Suprapubic skin (tissue), 4 donors: ENCODE measurements around the gene AGPAT4. TPM values are rescaled to one million over a fixed set of nuclear protein-coding genes. Genes with fewer than 3 reads are reported as not detected.

Experiments
- DNase-seq, 2 donors: peaks; one replicate each; pipeline ENCODE4 v3.0.0-alpha.2; 2019; ENCODE audit warnings: low spot score in 2 of 2
- H3K27ac ChIP-seq: fragments of 200-600 bp; sonication (generic); one replicate; pipeline ENCODE4 v1.5.1; 2019
- H3K27me3 ChIP-seq: fragments of 200-600 bp; sonication (generic); one replicate; pipeline ENCODE4 v1.5.1; 2019
- H3K36me3 ChIP-seq: fragments of 200-600 bp; sonication (generic); one replicate; pipeline ENCODE4 v1.5.1; 2019
- H3K4me1 ChIP-seq: fragments of 200-600 bp; sonication (generic); one replicate; pipeline ENCODE4 v1.5.1; 2019
- H3K4me3 ChIP-seq: fragments of 200-600 bp; sonication (generic); one replicate; pipeline ENCODE4 v1.5.1; 2019; ENCODE audit warnings: mild to moderate bottlenecking
- H3K9me3 ChIP-seq: fragments of 200-600 bp; sonication (generic); one replicate; pipeline ENCODE4 v1.5.1; 2019
- CTCF ChIP-seq, 2 donors: fragments of 200-600 bp in 1 of 2; fragments of 450-650 bp in 1 of 2; sonication (generic) in 1 of 2; IDR thresholded peaks; one replicate each; pipeline ENCODE4 v1.5.1; 2016 to 2019; ENCODE audit warnings: antibody characterized with exemption in 2 of 2, mild to moderate bottlenecking in 1 of 2, moderate library complexity in 1 of 2
- EP300 ChIP-seq: sonication (generic); formaldehyde crosslinking; IDR thresholded peaks from one replicate; pipeline ENCODE4 v1.6.1; 2017; ENCODE audit warnings: antibody characterized with exemption
- POLR2A ChIP-seq, 2 donors: fragments of 450-650 bp; IDR thresholded peaks; one replicate each; pipeline ENCODE4 v1.6.1; 2017; ENCODE audit warnings: antibody characterized with exemption in 2 of 2, mild to moderate bottlenecking in 2 of 2, moderate library complexity in 2 of 2
- POLR2AphosphoS5 ChIP-seq, 3 donors: sonication (generic); formaldehyde crosslinking; IDR thresholded peaks; one replicate each; pipeline ENCODE4 v1.6.1; 2017; ENCODE audit warnings: antibody characterized with exemption in 3 of 3
- WGBS: methylation state at CpG from one replicate; pipeline ENCODE4 v1.1.5; 2018; 5-methylcytosine and 5-hydroxymethylcytosine counted together
- total RNA-seq, 4 donors: library from RNA; depleted of rRNA; stranded (reverse); fragments of >200 nt; gene quantifications; one replicate each; pipeline ENCODE4 v1.1.0, GENCODE V29; 2016

Gene AGPAT4
- total RNA-seq, 4 donors from 2014 or later: 1.1 to 4.1 (median 2.9) TPM

- Histone ChIP-seq H3K4me1 (no peaks in the 10 kb centered on the region), H3K9me3 (no peaks in the 10 kb centered on the region), H3K36me3 (no peaks in the 10 kb centered on the region), H3K4me3 (no peak overlapping the region), H3K27ac (no peak overlapping the region), H3K27me3 (no peaks in the 10 kb centered on the region)
- TF ChIP-seq POLR2A (IDR thresholded peaks at IDR 0.05) (no peak), POLR2AphosphoS5 (IDR thresholded peaks at IDR 0.05) (no peak), CTCF (IDR thresholded peaks at IDR 0.05) (no peak), EP300 (no peak)
- 97% methylated on average over 2 of the region's 2 CpGs for WGBS
- no peak for DNase-seq
Observed at GRCh38 chr6:161210857-161211256, 63.0 kb downstream of the AGPAT4 start.

- H3K4me1 ChIP-seq: no peaks in the 10 kb centered on the region
- H3K27ac ChIP-seq: no peak overlapping the region
- H3K4me3 ChIP-seq: no peak overlapping the region
- TF ChIP-seq CTCF (IDR thresholded peaks at IDR 0.05) (no peak), EP300 (no peak), POLR2AphosphoS5 (IDR thresholded peaks at IDR 0.05) (no peak), POLR2A (IDR thresholded peaks at IDR 0.05) (no peak)
- no peak for DNase-seq
- 94% methylated on average over 4 of the region's 4 CpGs for WGBS
- H3K9me3 ChIP-seq: no peaks in the 10 kb centered on the region
- H3K36me3 ChIP-seq: no peaks in the 10 kb centered on the region
- H3K27me3 ChIP-seq: no peaks in the 10 kb centered on the region
Observed at GRCh38 chr6:161207200-161207599, 66.7 kb downstream of the AGPAT4 start.

- no peaks in the 10 kb centered on the region for H3K9me3 ChIP-seq
- no peak for DNase-seq
- H3K27me3 ChIP-seq: no peaks in the 10 kb centered on the region
- no peak overlapping the region for H3K27ac ChIP-seq
- no peaks in the 10 kb centered on the region for H3K4me1 ChIP-seq
- WGBS: 77% methylated on average over 11 of the region's 11 CpGs
- no peak overlapping the region for H3K4me3 ChIP-seq
- H3K36me3 ChIP-seq: no peaks in the 10 kb centered on the region
- no peak for TF ChIP-seq POLR2AphosphoS5 (IDR thresholded peaks at IDR 0.05)
- TF ChIP-seq POLR2A (IDR thresholded peaks at IDR 0.05): no peak
- no peak for TF ChIP-seq EP300
- no peak for TF ChIP-seq CTCF (IDR thresholded peaks at IDR 0.05)
Observed at GRCh38 chr6:161204866-161205557, 68.8 kb downstream of the AGPAT4 start.

GRCh38 chr6:161200610-161201370, 73.1 kb downstream of the AGPAT4 start:
- H3K4me1 ChIP-seq: no peaks in the 10 kb centered on the region
- H3K4me3 ChIP-seq: no peak overlapping the region
- WGBS: 85% methylated on average over 8 of the region's 8 CpGs
- DNase-seq: no peak
- H3K27me3 ChIP-seq: no peaks in the 10 kb centered on the region
- TF ChIP-seq CTCF (IDR thresholded peaks at IDR 0.05): no peak
- H3K9me3 ChIP-seq: no peaks in the 10 kb centered on the region
- H3K36me3 ChIP-seq: no peaks in the 10 kb centered on the region
- no peak overlapping the region for H3K27ac ChIP-seq

GRCh38 chr6:161199850-161200249, 74.0 kb downstream of the AGPAT4 start:
- Histone ChIP-seq H3K27ac (no peak overlapping the region), H3K4me3 (no peak overlapping the region), H3K36me3 (no peaks in the 10 kb centered on the region), H3K27me3 (no peaks in the 10 kb centered on the region), H3K4me1 (no peaks in the 10 kb centered on the region), H3K9me3 (no peaks in the 10 kb centered on the region)
- WGBS: 78% methylated on average over 4 of the region's 4 CpGs
- DNase-seq: no peak
- TF ChIP-seq POLR2A (IDR thresholded peaks at IDR 0.05): no peak
- TF ChIP-seq POLR2AphosphoS5 (IDR thresholded peaks at IDR 0.05): no peak
- TF ChIP-seq CTCF (IDR thresholded peaks at IDR 0.05): no peak
- TF ChIP-seq EP300: no peak
